Astrocyte (in vitro differentiated cells and primary cell): ENCODE data around the gene CA10. TPM values are rescaled to one million over a fixed set of nuclear protein-coding genes. Genes with fewer than 3 reads are reported as not detected.

ENCODE experiments used
- DNase-seq: peaks from one replicate; pipeline ENCODE4 v3.0.0-alpha.2; 2010; ENCODE audit warnings: low read depth
- FAIRE-seq: peaks from 2 replicates; lab custom pipeline; 2011; peaks lifted over from hg19 to GRCh38; lab: Jason Lieb, UNC
- H2AFZ ChIP-seq: 2 replicates; pipeline ENCODE4 v1.6.0; 2012; ENCODE audit warnings: low read depth, low read length, inconsistent platforms
- H3K27ac ChIP-seq: 2 replicates; pipeline ENCODE4 v1.5.1; 2011; ENCODE audit warnings: low read depth, low read length, inconsistent platforms
- H3K27me3 ChIP-seq: 2 replicates; pipeline ENCODE4 v1.6.0; 2011; ENCODE audit warnings: low read length, inconsistent platforms; ENCODE audit not compliant: insufficient read depth
- H3K36me3 ChIP-seq: 2 replicates; pipeline ENCODE4 v1.5.1; 2011; ENCODE audit warnings: low read length, inconsistent platforms; ENCODE audit not compliant: insufficient read depth
- H3K4me1 ChIP-seq: 2 replicates; pipeline ENCODE4 v1.5.1; 2011; ENCODE audit warnings: low read length, inconsistent platforms; ENCODE audit not compliant: insufficient read depth
- H3K4me2 ChIP-seq: 2 replicates; pipeline ENCODE4 v1.6.0; 2012; ENCODE audit warnings: low read length, inconsistent platforms
- H3K4me3 ChIP-seq: 2 replicates; pipeline ENCODE4 v1.5.1; 2011; ENCODE audit warnings: low read depth, mild to moderate bottlenecking, low read length, inconsistent platforms; ENCODE audit not compliant: insufficient read depth
- H3K79me2 ChIP-seq: 2 replicates; pipeline ENCODE4 v1.6.0; 2012; ENCODE audit warnings: mild to moderate bottlenecking, low read length, inconsistent platforms; ENCODE audit not compliant: insufficient read depth
- H3K9ac ChIP-seq: 2 replicates; pipeline ENCODE4 v1.6.0; 2012; ENCODE audit warnings: mild to moderate bottlenecking, low read length, inconsistent platforms
- H3K9me3 ChIP-seq: 2 replicates; pipeline ENCODE4 v1.5.1; 2012; ENCODE audit warnings: low read depth, mild to moderate bottlenecking, low read length, inconsistent platforms; ENCODE audit not compliant: insufficient read depth
- H4K20me1 ChIP-seq: 2 replicates; pipeline ENCODE4 v1.6.0; 2012; ENCODE audit warnings: low read length, inconsistent platforms; ENCODE audit not compliant: insufficient read depth
- H3K27ac Mint-ChIP-seq: one replicate; pipeline ENCODE4 v1.8.0; 2021; ENCODE audit warnings: mild to moderate bottlenecking, mixed read lengths; ENCODE audit not compliant: unreplicated experiment
- H3K27me3 Mint-ChIP-seq: one replicate; pipeline ENCODE4 v1.8.0; 2021; ENCODE audit warnings: low read depth, mixed read lengths; ENCODE audit not compliant: unreplicated experiment
- H3K36me3 Mint-ChIP-seq: one replicate; pipeline ENCODE4 v1.8.0; 2021; ENCODE audit warnings: low read depth, mixed read lengths; ENCODE audit not compliant: unreplicated experiment
- H3K4me1 Mint-ChIP-seq: one replicate; pipeline ENCODE4 v1.8.0; 2021; ENCODE audit warnings: low read depth, mixed read lengths; ENCODE audit not compliant: unreplicated experiment
- H3K4me3 Mint-ChIP-seq: one replicate; pipeline ENCODE4 v1.8.0; 2021; ENCODE audit warnings: mild to moderate bottlenecking, moderate library complexity, mixed read lengths; ENCODE audit not compliant: unreplicated experiment
- H3K9me3 Mint-ChIP-seq: one replicate; pipeline ENCODE4 v1.8.0; 2021; ENCODE audit warnings: mild to moderate bottlenecking, mixed read lengths; ENCODE audit not compliant: unreplicated experiment
- CTCF ChIP-seq: IDR thresholded peaks from 2 replicates; pipeline ENCODE4 v1.5.1; 2011; ENCODE audit warnings: low read depth, mild to moderate bottlenecking, inconsistent platforms, low read length, moderate library complexity; ENCODE audit not compliant: insufficient read depth
- EZH2 ChIP-seq: IDR thresholded peaks from 2 replicates; pipeline ENCODE4 v1.6.1; 2012; ENCODE audit warnings: mild to moderate bottlenecking, low read length, inconsistent platforms; ENCODE audit not compliant: insufficient read depth
- total RNA-seq: library from RNA; stranded (reverse); gene quantifications from 2 replicates; pipeline ENCODE4 v1.2.1, GENCODE V29; 2021

The CA10 gene
- total RNA-seq, 1 donor from 2014 or later, result 0.43 TPM

GRCh38 chr17:51640108-51640622 is 518.3 kb downstream of the CA10 start:
- Histone ChIP-seq H3K27ac (no peak overlapping the region), H3K9ac (no peak overlapping the region), H3K27me3 (no peaks in the 10 kb centered on the region), H3K9me3 (no peaks in the 10 kb centered on the region), H3K4me3 (no peak overlapping the region), H2AFZ (no peak overlapping the region), H3K4me2 (no peak overlapping the region), H4K20me1 (no peaks in the 10 kb centered on the region), H3K36me3 (no peaks in the 10 kb centered on the region), H3K79me2 (no peaks in the 10 kb centered on the region), H3K4me1 (no peaks in the 10 kb centered on the region)
- H3K27ac Mint-ChIP-seq, result no peak overlapping the region
- H3K4me1 Mint-ChIP-seq, result no peaks in the 10 kb centered on the region
- H3K4me3 Mint-ChIP-seq, result no peak overlapping the region
- no peak for DNase-seq
- H3K27me3 Mint-ChIP-seq, result peaks cover 6% of the 10 kb centered on the region
- TF ChIP-seq CTCF, result no peak
- no peak for TF ChIP-seq EZH2
- H3K9me3 Mint-ChIP-seq, result peaks cover 1% of the 10 kb centered on the region
- FAIRE-seq, result no peak
- no peaks in the 10 kb centered on the region for H3K36me3 Mint-ChIP-seq

GRCh38 chr17:51638971-51639370 is 519.5 kb downstream of the CA10 start:
- Histone ChIP-seq H3K9ac (no peak overlapping the region), H4K20me1 (no peaks in the 10 kb centered on the region), H3K79me2 (no peaks in the 10 kb centered on the region), H3K9me3 (no peaks in the 10 kb centered on the region), H3K4me1 (no peaks in the 10 kb centered on the region), H3K36me3 (no peaks in the 10 kb centered on the region), H3K27ac (no peak overlapping the region), H3K4me2 (no peak overlapping the region), H3K4me3 (no peak overlapping the region), H3K27me3 (no peaks in the 10 kb centered on the region), H2AFZ (no peak overlapping the region)
- Mint-ChIP-seq H3K27me3 (peaks cover 6% of the 10 kb centered on the region), H3K36me3 (no peaks in the 10 kb centered on the region), H3K9me3 (peaks cover 1% of the 10 kb centered on the region), H3K4me1 (no peaks in the 10 kb centered on the region), H3K4me3 (no peak overlapping the region), H3K27ac (no peak overlapping the region)
- TF ChIP-seq CTCF (no peak), EZH2 (no peak)
- DNase-seq, result no peak
- no peak for FAIRE-seq

DNA sequence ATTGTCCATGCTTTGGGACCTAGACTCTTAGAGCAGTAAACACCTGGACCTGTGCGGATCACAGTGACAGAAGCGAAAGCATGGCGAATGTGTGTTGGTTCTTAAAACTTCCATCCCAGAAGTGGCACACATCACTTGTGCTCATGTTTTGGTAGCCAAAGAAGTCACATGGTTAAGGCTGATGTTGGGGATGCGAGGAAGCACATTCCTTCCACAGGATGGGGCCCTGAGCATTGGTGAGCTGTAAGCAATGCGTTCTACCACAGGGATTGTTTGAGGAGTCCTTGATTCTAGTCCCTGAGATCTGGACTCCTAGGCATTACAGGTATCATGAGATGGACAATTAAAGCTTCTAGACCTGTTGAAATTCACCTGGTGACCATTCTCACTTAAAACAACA is 522.2 kb downstream of the CA10 start:
- H3K4me1 Mint-ChIP-seq, result no peaks in the 10 kb centered on the region
- peaks cover 9% of the 10 kb centered on the region for H3K27me3 Mint-ChIP-seq
- no peaks in the 10 kb centered on the region for H4K20me1 ChIP-seq
- no peaks in the 10 kb centered on the region for H3K9me3 ChIP-seq
- TF ChIP-seq CTCF (no peak), EZH2 (no peak)
- no peak for FAIRE-seq
- H3K36me3 ChIP-seq, result no peaks in the 10 kb centered on the region
- no peak for DNase-seq
- no peak overlapping the region for H2AFZ ChIP-seq
- no peak overlapping the region for H3K27ac ChIP-seq
- no peak overlapping the region for H3K9ac ChIP-seq
- H3K4me3 ChIP-seq, result no peak overlapping the region
- no peaks in the 10 kb centered on the region for H3K27me3 ChIP-seq
- H3K79me2 ChIP-seq, result no peaks in the 10 kb centered on the region
- H3K4me3 Mint-ChIP-seq, result no peak overlapping the region
- no peaks in the 10 kb centered on the region for H3K36me3 Mint-ChIP-seq
- H3K27ac Mint-ChIP-seq, result no peak overlapping the region
- H3K9me3 Mint-ChIP-seq, result peaks cover 5% of the 10 kb centered on the region
- H3K4me1 ChIP-seq, result no peaks in the 10 kb centered on the region
- no peak overlapping the region for H3K4me2 ChIP-seq
